22Rv1 (cell line): ENCODE results near the gene HPS6.

Experiments used
- H3K27ac ChIP-seq: fragments of 450-650 bp; 2 replicates; pipeline ENCODE4 v1.5.1; 2017
- ZFX ChIP-seq: fragments of 450-650 bp; IDR thresholded peaks from 2 replicates; pipeline ENCODE4 v1.6.1; 2017; ENCODE audit warnings: antibody characterized with exemption, borderline replicate concordance
- TF ChIP-seq, protein P1 (sequence below): fragments of 450-650 bp; IDR thresholded peaks from 2 replicates; pipeline ENCODE4 v1.5.1; 2017; ENCODE audit warnings: mild to moderate bottlenecking

Gene HPS6

DNA sequence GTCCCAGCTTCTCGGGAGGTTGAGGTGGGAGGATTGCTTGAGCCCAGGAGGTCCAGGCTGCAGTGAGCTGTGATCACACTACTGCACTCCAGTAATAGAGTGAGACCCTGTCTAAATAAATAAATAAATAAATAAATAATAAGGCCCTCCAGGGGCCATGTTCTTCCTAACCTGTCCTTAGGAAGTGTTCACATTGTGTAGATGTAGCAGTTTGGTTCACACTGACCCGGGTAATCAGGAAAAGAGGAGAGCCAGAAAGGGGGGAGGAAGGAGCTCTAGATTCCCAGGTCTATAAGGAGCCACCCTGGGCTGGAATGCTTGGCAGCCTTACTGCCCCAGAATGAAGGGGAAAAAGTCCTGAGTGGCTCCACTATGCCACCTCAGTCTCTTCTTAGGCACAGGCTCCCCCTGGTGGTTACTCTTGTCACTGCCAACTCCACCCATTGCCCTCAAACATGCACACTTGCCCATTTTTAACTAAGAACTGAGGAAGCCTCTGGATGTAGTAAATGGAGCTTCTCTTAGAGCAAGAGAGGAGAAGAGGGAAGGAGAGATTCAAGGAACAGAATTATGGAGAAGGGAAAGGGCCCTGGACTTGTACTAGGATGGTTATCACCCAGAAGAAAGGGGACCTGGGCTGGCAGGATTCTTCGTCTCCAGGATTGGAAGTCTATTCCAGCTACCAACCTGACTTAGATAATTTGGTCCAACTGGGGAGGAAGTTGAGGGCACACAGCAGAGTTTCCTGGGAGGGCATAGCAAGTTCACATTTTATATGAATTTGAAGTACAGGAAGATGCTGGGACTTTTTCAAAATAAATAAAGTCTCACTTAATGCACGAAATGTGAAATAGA is 7.8 kb downstream of the HPS6 start:
- no peak overlapping the region for H3K27ac ChIP-seq
- TF ChIP-seq, protein P1, sequence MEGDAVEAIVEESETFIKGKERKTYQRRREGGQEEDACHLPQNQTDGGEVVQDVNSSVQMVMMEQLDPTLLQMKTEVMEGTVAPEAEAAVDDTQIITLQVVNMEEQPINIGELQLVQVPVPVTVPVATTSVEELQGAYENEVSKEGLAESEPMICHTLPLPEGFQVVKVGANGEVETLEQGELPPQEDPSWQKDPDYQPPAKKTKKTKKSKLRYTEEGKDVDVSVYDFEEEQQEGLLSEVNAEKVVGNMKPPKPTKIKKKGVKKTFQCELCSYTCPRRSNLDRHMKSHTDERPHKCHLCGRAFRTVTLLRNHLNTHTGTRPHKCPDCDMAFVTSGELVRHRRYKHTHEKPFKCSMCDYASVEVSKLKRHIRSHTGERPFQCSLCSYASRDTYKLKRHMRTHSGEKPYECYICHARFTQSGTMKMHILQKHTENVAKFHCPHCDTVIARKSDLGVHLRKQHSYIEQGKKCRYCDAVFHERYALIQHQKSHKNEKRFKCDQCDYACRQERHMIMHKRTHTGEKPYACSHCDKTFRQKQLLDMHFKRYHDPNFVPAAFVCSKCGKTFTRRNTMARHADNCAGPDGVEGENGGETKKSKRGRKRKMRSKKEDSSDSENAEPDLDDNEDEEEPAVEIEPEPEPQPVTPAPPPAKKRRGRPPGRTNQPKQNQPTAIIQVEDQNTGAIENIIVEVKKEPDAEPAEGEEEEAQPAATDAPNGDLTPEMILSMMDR, result peak; percentile 95
- no peak for TF ChIP-seq ZFX

DNA sequence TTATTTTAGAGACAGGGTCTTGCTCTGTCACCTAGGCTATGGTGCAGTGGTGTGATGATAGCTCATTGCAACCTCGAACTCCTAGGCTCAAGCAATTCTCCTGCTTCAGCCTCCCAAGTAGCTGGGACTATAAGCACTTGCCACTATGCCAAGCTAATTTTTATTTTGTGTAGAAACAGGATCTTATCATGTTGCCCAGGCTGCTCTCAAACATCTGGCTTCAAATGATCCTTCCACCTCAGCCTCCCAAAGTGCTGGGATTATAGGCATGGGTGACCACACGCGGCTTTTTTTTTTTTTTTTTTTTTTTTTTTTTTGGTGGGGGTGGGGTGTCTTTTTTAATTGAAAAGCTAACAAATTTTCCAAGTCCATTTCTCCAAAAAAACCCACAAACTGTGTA is 18.4 kb downstream of the HPS6 start:
- no peak overlapping the region for H3K27ac ChIP-seq
- TF ChIP-seq, protein P1, result no peak
- no peak for TF ChIP-seq ZFX

- no peak overlapping the region for H3K27ac ChIP-seq
- TF ChIP-seq, protein P1, result no peak
- no peak for TF ChIP-seq ZFX
Measured at GRCh38 chr10:102085336-102085735, 20.2 kb downstream of the HPS6 start.

- TF ChIP-seq ZFX, result no peak
- TF ChIP-seq, protein P1, result no peak
- no peak overlapping the region for H3K27ac ChIP-seq
Measured at GRCh38 chr10:102086196-102086595, 21.0 kb downstream of the HPS6 start.

GRCh38 chr10:102090772-102091171 is 25.6 kb downstream of the HPS6 start:
- no peak overlapping the region for H3K27ac ChIP-seq
- TF ChIP-seq, protein P1, result no peak
- TF ChIP-seq ZFX, result no peak

DNA sequence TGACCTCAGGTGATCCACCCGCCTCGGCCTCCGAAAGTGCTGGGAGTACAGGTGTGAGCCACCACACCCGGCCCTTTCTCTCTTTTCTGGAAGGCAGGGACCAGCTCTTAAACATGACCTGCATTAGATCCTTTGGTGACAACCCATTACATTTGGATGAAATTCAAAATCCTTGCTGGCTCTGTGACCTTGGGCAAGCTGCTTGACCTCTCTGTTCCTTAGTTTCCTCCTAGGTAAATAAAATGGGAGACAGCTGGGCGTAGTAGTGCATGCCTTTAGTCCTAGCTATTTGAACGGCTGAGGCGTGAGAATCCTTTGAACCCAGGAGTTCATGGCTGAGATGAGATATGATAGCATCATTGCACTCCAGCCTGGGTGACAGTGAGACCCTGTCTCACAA is 31.3 kb downstream of the HPS6 start:
- no peak for TF ChIP-seq ZFX
- TF ChIP-seq, protein P1, result no peak
- H3K27ac ChIP-seq, result no peak overlapping the region

- H3K27ac ChIP-seq, result no peak overlapping the region
- TF ChIP-seq, protein P1, result peak; percentile 48
- TF ChIP-seq ZFX, result no peak
Measured at GRCh38 chr10:102101152-102101551, 36.0 kb downstream of the HPS6 start.
